ENCODE measurements around the gene SDHB. TPM values are rescaled to one million over a fixed set of nuclear protein-coding genes. Genes with fewer than 3 reads are reported as not detected.

Gene SDHB
- total and polyA plus RNA-seq, 10 of the 15 experiments (the other 5 are each of a cell fraction or from before 2014, with no cell fraction given): 101 to 319 (median 188) TPM

- DNase-seq (ENCODE audit: low read depth, low spot score): no peak
- no peaks in the 10 kb centered on the region for H3K79me2 ChIP-seq (ENCODE audit: control insufficient read depth, insufficient read depth, low read length)
- H3K4me1 ChIP-seq (ENCODE audit: control insufficient read depth, insufficient read depth, low read length): no peaks in the 10 kb centered on the region
- H3K27me3 ChIP-seq (replicated peaks in 1 of 2; ENCODE audit: control insufficient read depth in 2 of 2, insufficient read depth in 2 of 2, low read length in 1 of 2): no peaks in the 10 kb centered on the region
- no peaks in the 10 kb centered on the region for H4K20me1 ChIP-seq (ENCODE audit: control insufficient read depth, insufficient read depth)
- TF ChIP-seq ZNF622 (IDR thresholded peaks at IDR 0.05) (no peak), NFXL1 (IDR thresholded peaks at IDR 0.05; ENCODE audit: borderline replicate concordance) (no peak), BCL11A (IDR thresholded peaks at IDR 0.05; ENCODE audit: low read depth, low read length) (no peak), BCL3 (IDR thresholded peaks at IDR 0.05; ENCODE audit: borderline replicate concordance, insufficient read depth, low read depth, low read length, poor library complexity, severe bottlenecking) (no peak), EP300 (IDR thresholded peaks at IDR 0.05; ENCODE audit: borderline replicate concordance in 1 of 2, control insufficient read depth in 1 of 2, low read depth in 2 of 2, low read length in 2 of 2) (no peak), RCOR1 (conservative IDR thresholded peaks at IDR 0.05; ENCODE audit: low read depth, low read length) (no peak)
- peaks cover 0 to 3% of the 10 kb centered on the region in 2 experiments; a peak in 1 of 4 replicates for H3K36me3 ChIP-seq (ENCODE audit: control insufficient read depth in 2 of 2, insufficient read depth in 2 of 2, low read length in 1 of 2)
- no peaks in the 10 kb centered on the region for H3K9me3 ChIP-seq (replicated peaks; ENCODE audit: control insufficient read depth, insufficient read depth, low read length)
- POLR2A ChIA-PET: no interaction called here
- in situ Hi-C loops (cut with MboI): no loop called here
- intact Hi-C loops (cut with micrococcal nuclease; ENCODE audit: unreplicated experiment): no loop called here
- H3K9ac ChIP-seq (ENCODE audit: control insufficient read depth, insufficient read depth, low read length): no peak overlapping the region
- CTCF ChIA-PET: no interaction called here
- WGBS (ENCODE audit: insufficient coverage, insufficient replicate concordance, low lambda C conversion rate, missing lambda C conversion rate): 87% methylated on average over 12 of the region's 14 CpGs
- SMC1A ChIA-PET (ENCODE audit: uncharacterized antibody, unreplicated experiment): no interaction called here
- ATAC-seq: no peak
- no peak overlapping the region for H3K4me2 ChIP-seq (ENCODE audit: control insufficient read depth, insufficient read depth)
- RAD21 ChIA-PET (ENCODE audit: unreplicated experiment): no interaction called here
- no peak overlapping the region for H3K27ac ChIP-seq (ENCODE audit: control insufficient read depth, insufficient read depth)
- no peak for FAIRE-seq
- H2AFZ ChIP-seq (ENCODE audit: control insufficient read depth, low read depth, low read length): no peak overlapping the region
- H3K4me3 ChIP-seq: no peak overlapping the region
- BruUV-seq (replicated peaks): no TSS peak
Observed at GRCh38 chr1:16996845-16997244, 57.0 kb downstream of the SDHB start.

- no peak for ATAC-seq
- intact Hi-C loops (cut with micrococcal nuclease; ENCODE audit: unreplicated experiment) (no loop called here), in situ Hi-C loops (cut with MboI) (no loop called here)
- H4K20me1 ChIP-seq (ENCODE audit: control insufficient read depth, insufficient read depth): no peaks in the 10 kb centered on the region
- no peak overlapping the region for H3K9ac ChIP-seq (ENCODE audit: control insufficient read depth, insufficient read depth, low read length)
- no peak overlapping the region for H3K27ac ChIP-seq (ENCODE audit: control insufficient read depth, insufficient read depth)
- H3K36me3 ChIP-seq (ENCODE audit: control insufficient read depth in 2 of 2, insufficient read depth in 2 of 2, low read length in 1 of 2): no peaks in the 10 kb centered on the region; a peak in 1 of 4 replicates
- no peaks in the 10 kb centered on the region for H3K9me3 ChIP-seq (replicated peaks; ENCODE audit: control insufficient read depth, insufficient read depth, low read length)
- FAIRE-seq: no peak
- no peaks in the 10 kb centered on the region for H3K27me3 ChIP-seq (replicated peaks in 1 of 2; ENCODE audit: control insufficient read depth in 2 of 2, insufficient read depth in 2 of 2, low read length in 1 of 2)
- no TSS peak for BruUV-seq (replicated peaks)
- WGBS (ENCODE audit: insufficient coverage, insufficient replicate concordance, low lambda C conversion rate, missing lambda C conversion rate): 85% methylated on average over 15 of the region's 15 CpGs
- DNase-seq (ENCODE audit: low read depth, low spot score): no peak
- H3K4me1 ChIP-seq (ENCODE audit: control insufficient read depth, insufficient read depth, low read length): no peaks in the 10 kb centered on the region
- H3K4me2 ChIP-seq (ENCODE audit: control insufficient read depth, insufficient read depth): no peak overlapping the region
- no peak overlapping the region for H3K4me3 ChIP-seq
- ChIA-PET SMC1A (ENCODE audit: uncharacterized antibody, unreplicated experiment) (no interaction called here), CTCF (no interaction called here), RAD21 (ENCODE audit: unreplicated experiment) (no interaction called here), POLR2A (no interaction called here)
- no peaks in the 10 kb centered on the region for H3K79me2 ChIP-seq (ENCODE audit: control insufficient read depth, insufficient read depth, low read length)
- no peak overlapping the region for H2AFZ ChIP-seq (ENCODE audit: control insufficient read depth, low read depth, low read length)
- no peak for TF ChIP-seq RCOR1 (conservative IDR thresholded peaks at IDR 0.05; ENCODE audit: low read depth, low read length)
- no peak for TF ChIP-seq POLR2AphosphoS5 (IDR thresholded peaks at IDR 0.05; ENCODE audit: low read length)
- TF ChIP-seq IRF4 (IDR thresholded peaks at IDR 0.05; ENCODE audit: low read depth, low read length): no peak
- no peak for TF ChIP-seq EED (IDR thresholded peaks at IDR 0.05; ENCODE audit: low read depth)
- TF ChIP-seq BMI1 (IDR thresholded peaks at IDR 0.05; ENCODE audit: borderline replicate concordance): no peak
- no peak for TF ChIP-seq MTA3 (IDR thresholded peaks at IDR 0.05; ENCODE audit: borderline replicate concordance, low read length)
- TF ChIP-seq HSF1 (IDR thresholded peaks at IDR 0.05; ENCODE audit: low read depth, low read length): no peak
- TF ChIP-seq NFYB (IDR thresholded peaks at IDR 0.05; ENCODE audit: insufficient read depth, low read depth, low read length): no peak
- TF ChIP-seq SIX5 (IDR thresholded peaks at IDR 0.05; ENCODE audit: low read depth, low read length, severe bottlenecking): no peak
- TF ChIP-seq POLR2AphosphoS2 (IDR thresholded peaks at IDR 0.05; ENCODE audit: low read depth, low read length): no peak
- TF ChIP-seq WRNIP1 (IDR thresholded peaks at IDR 0.05; ENCODE audit: borderline replicate concordance, low read depth, low read length): no peak
- TF ChIP-seq YY1 (IDR thresholded peaks at IDR 0.05; ENCODE audit: low read depth, low read length): no peak
Observed at GRCh38 chr1:16993521-16994038, 60.3 kb downstream of the SDHB start.

Measured in GM12878 (cell line).